Right lobe of liver (tissue), 6 donors: ENCODE measurements around the gene ARRDC4. TPM values are rescaled to one million over a fixed set of nuclear protein-coding genes. Genes with fewer than 3 reads are reported as not detected.
A peak's percentile ranks its signal among the peaks of the same experiment; 100 is the strongest.

Source experiments
- ATAC-seq, 4 donors: fragments of 200-7000 bp; cut with Tn5 transposase; one replicate each; pipeline ENCODE4 v1.9.1; 2020; ENCODE audit warnings: mild to moderate bottlenecking in 4 of 4, moderate library complexity in 4 of 4
- DNase-seq, 3 donors: peaks; one replicate each; pipeline ENCODE4 v3.0.0-alpha.2; 2020
- H3K27ac ChIP-seq, 3 donors: fragments of 200-600 bp; one replicate each; pipeline ENCODE4 v1.8.0; 2022
- H3K27me3 ChIP-seq, 2 donors: fragments of 200-600 bp; one replicate each; pipeline ENCODE4 v1.8.0; 2022
- H3K36me3 ChIP-seq, 4 donors: fragments of 200-600 bp; sonication (generic) in 1 of 4; one replicate each; pipeline versions ENCODE4 v1.5.1 to v1.8.0; 2017 to 2022; ENCODE audit warnings: control low read depth in 1 of 4
- H3K4me1 ChIP-seq, 4 donors: fragments of 200-600 bp; sonication (generic) in 1 of 4; one replicate each; pipeline versions ENCODE4 v1.5.1 to v1.8.0; 2017 to 2022; ENCODE audit warnings: control low read depth in 1 of 4
- H3K4me3 ChIP-seq, 3 donors: fragments of 200-600 bp; one replicate each; pipeline ENCODE4 v1.8.0; 2022
- H3K9me3 ChIP-seq, 4 donors: fragments of 200-600 bp; sonication (generic) in 1 of 4; one replicate each; pipeline versions ENCODE4 v1.5.1 to v1.8.0; 2017 to 2022; ENCODE audit warnings: control low read depth in 1 of 4
- POLR2A ChIP-seq: fragments of 450-650 bp; IDR thresholded peaks from one replicate; pipeline ENCODE4 v1.6.1; 2017; ENCODE audit warnings: antibody characterized with exemption, mild to moderate bottlenecking
- whole genome bisulfite sequencing: methylation state at CpG from one replicate; pipeline ENCODE4 v1.1.6; 2018; ENCODE audit warnings: low coverage, low lambda C conversion rate; ENCODE audit not compliant: insufficient coverage; ENCODE audit errors: missing lambda C conversion rate; 5-methylcytosine and 5-hydroxymethylcytosine counted together
- intact Hi-C, 2 donors: fragments of 100-400 bp; cut with DNase I; formaldehyde crosslinking; loops; one replicate each; pipeline versions ENCODE4 v1.11.2 to v1.14.1; 2022
- total RNA-seq, 6 experiments: library from RNA; depleted of rRNA in 2 of 6; stranded (reverse); fragments of >200 nt in 2 of 6; fragmentation: NEBNext Ultra II Directional in 3 of 6; extraction: Animal tissue kit (Norgen Biotek cat#: 25700) in 3 of 6; gene quantifications; one replicate each; pipeline versions ENCODE4 v1.1.0 to v1.2.4, GENCODE V29; 2016 to 2023
- TF ChIP-seq, protein P1 (sequence below), 4 donors: fragments of 200-600 bp in 3 of 4; fragments of 450-650 bp in 1 of 4; IDR thresholded peaks; one replicate each; pipeline versions ENCODE4 v1.5.1 to v1.8.0; 2016 to 2022; ENCODE audit warnings: antibody characterized with exemption in 4 of 4, mild to moderate bottlenecking in 2 of 4
- donor health status: DM: no; HTN: yes; CAD: no.
- donor health status: DM: no; HTN: no; CAD: no.
- donor health status: DM: no; HTN: no; CAD: no.
- donor health status: DM: no; HTN: yes; CAD: no.
- donor health status: DM: no; HTN: yes; CAD: no.

ARRDC4 gene
- total RNA-seq, 6 experiments from 2014 or later: 5.0 to 17.4 (median 12.7) TPM

DNA sequence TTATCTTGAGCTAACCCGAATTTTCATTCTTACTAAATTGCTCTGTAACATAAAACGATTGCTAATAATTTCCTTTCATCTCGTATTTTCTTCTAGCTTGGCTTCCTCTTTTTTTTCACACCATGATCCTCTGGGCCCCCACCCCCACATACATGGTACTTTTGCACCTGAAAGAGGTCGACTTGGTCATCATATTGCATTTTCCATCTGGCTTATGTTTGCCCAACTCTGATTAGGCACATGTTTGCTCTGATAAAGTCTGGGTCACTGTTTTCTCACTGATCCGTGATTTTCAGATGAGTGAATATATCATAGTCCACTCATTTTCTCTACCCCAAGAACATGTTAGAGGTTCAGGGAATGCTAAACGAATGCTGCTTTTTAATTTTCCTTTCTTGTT lies 49.5 kb downstream of the ARRDC4 start:
- Histone ChIP-seq H3K36me3 (no peaks in the 10 kb centered on the region), H3K4me1 (no peaks in the 10 kb centered on the region), H3K27me3 (no peaks in the 10 kb centered on the region), H3K27ac (peak overlapping the region in 2 of 3 donors; percentile 30 to 33), H3K4me3 (no peak overlapping the region), H3K9me3 (no peaks in the 10 kb centered on the region)
- DNase-seq (peak in 1 of 3 donors; percentile 34), ATAC-seq (peak; percentile 32 to 92 (median 83))
- TF ChIP-seq, protein P1, sequence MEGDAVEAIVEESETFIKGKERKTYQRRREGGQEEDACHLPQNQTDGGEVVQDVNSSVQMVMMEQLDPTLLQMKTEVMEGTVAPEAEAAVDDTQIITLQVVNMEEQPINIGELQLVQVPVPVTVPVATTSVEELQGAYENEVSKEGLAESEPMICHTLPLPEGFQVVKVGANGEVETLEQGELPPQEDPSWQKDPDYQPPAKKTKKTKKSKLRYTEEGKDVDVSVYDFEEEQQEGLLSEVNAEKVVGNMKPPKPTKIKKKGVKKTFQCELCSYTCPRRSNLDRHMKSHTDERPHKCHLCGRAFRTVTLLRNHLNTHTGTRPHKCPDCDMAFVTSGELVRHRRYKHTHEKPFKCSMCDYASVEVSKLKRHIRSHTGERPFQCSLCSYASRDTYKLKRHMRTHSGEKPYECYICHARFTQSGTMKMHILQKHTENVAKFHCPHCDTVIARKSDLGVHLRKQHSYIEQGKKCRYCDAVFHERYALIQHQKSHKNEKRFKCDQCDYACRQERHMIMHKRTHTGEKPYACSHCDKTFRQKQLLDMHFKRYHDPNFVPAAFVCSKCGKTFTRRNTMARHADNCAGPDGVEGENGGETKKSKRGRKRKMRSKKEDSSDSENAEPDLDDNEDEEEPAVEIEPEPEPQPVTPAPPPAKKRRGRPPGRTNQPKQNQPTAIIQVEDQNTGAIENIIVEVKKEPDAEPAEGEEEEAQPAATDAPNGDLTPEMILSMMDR (IDR thresholded peaks at IDR 0.05): no peak
- TF ChIP-seq POLR2A: no peak
- 5% methylated on average over 6 of the region's 6 CpGs for WGBS
- intact Hi-C loops: no loop called here

DNA sequence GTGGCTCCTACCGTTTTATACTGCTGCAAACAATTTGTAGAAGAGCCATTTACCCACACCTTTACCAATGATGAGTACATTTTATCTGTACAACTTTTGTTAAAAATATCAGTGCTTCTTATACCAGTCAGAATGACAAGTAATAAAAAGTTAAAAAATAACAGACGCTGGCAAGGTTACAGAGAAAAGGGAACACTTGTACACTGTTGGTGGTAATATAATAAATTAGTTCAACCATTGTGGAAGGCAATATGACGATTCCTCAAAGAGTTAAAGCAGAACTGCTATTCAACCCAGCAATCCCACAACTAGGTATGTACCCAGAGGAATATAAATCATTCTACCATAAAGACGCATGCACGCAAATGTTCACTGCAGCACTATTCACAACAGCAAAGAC lies 51.9 kb downstream of the ARRDC4 start:
- peak in 3 of 4 donors; percentile 18 to 50 (median 34) for ATAC-seq
- WGBS: 33% methylated on average over 5 of the region's 5 CpGs
- intact Hi-C loops: no loop called here

DNA sequence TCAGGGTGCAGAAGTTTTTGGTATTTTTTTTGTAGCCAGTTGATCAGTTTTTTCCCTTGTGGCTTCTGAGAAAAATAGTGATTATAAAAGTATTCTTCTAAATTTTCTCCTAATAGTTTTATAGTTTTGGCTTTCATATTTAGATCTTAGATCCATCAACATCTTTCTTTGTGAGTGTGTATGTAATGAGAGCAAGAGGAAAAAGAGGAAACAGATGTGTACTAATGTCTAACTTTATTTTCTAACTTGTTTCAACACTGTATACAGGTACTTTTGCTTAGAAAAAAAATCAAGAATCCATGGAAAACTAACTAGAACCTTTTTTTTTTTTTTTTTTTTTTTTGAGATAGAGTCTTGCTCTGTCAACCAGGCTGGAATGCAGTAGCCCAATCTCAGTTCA lies 53.1 kb downstream of the ARRDC4 start:
- no peaks in the 10 kb centered on the region for H3K36me3 ChIP-seq
- intact Hi-C loops: no loop called here
- peaks cover 0 to 4% (median under 1%) of the 10 kb centered on the region in 4 donors for H3K4me1 ChIP-seq
- no peak for TF ChIP-seq POLR2A
- TF ChIP-seq, protein P1 (IDR thresholded peaks at IDR 0.05): no peak
- no peak overlapping the region for H3K4me3 ChIP-seq
- DNase-seq (no peak), ATAC-seq (no peak)
- H3K27ac ChIP-seq: no peak overlapping the region
- H3K27me3 ChIP-seq: no peaks in the 10 kb centered on the region
- no peaks in the 10 kb centered on the region for H3K9me3 ChIP-seq

More for the DNA sequence above, 51.9 kb downstream of the ARRDC4 start:
- DNase-seq: no peak
- no peaks in the 10 kb centered on the region for H3K9me3 ChIP-seq
- no peak overlapping the region for H3K4me3 ChIP-seq
- H3K27ac ChIP-seq: no peak overlapping the region
- TF ChIP-seq POLR2A: no peak
- TF ChIP-seq, protein P1 (IDR thresholded peaks at IDR 0.05): no peak
- H3K36me3 ChIP-seq: no peaks in the 10 kb centered on the region
- H3K27me3 ChIP-seq: no peaks in the 10 kb centered on the region
- H3K4me1 ChIP-seq: no peaks in the 10 kb centered on the region

DNA sequence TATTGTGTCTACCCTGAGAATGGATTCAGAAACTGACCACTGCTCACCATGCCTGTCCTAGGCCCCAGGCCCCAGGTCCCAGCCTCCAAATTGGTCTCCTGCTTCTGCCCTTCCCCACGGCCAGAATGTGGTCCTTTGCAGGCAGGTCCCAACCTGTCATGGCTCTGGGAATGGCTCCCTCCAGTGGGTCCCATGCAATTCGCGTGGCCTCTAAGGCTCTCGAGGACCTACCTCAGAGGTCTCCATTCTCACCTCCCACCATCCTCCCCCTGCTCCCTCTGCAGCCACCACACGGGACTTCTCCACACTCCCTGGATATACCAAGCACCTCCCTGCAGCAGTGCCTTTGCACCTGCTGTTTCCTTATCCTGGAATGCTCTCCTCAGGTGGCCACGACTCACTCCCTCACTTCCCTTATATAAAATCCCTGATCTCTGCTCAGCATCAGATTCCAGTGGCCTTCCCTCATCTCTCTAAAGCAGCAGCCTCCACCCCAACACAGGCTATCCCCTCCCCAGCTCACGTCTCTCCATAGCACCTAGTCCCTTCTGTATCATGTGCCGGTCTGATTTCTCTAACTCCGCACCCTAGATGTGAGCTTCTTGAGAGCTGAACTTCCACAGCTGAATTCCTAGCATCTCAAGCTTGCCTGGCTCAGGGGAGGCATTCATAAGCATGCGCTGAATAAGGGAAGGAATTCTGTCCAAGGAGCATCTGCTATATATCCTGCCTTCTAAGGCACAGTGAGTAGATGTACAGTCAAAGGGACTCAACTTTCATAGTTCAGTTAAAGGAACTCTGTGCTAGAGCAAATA lies 56.9 kb downstream of the ARRDC4 start:
- H3K36me3 ChIP-seq: no peaks in the 10 kb centered on the region
- WGBS: 89% methylated on average over 6 of the region's 10 CpGs
- H3K27ac ChIP-seq: no peak overlapping the region
- H3K27me3 ChIP-seq: no peaks in the 10 kb centered on the region
- H3K4me3 ChIP-seq: no peak overlapping the region
- intact Hi-C loops: no loop called here
- peaks cover 0 to 15% (median 5%) of the 10 kb centered on the region in 4 donors for H3K4me1 ChIP-seq
- no peak for DNase-seq
- no peaks in the 10 kb centered on the region for H3K9me3 ChIP-seq
- ATAC-seq: no peak
- TF ChIP-seq POLR2A: no peak
- TF ChIP-seq, protein P1 (IDR thresholded peaks at IDR 0.05): no peak
